Measurements from ENCODE around the gene CHST9. TPM values are rescaled to one million over a fixed set of nuclear protein-coding genes. Genes with fewer than 3 reads are reported as not detected.

CHST9 gene
- total RNA-seq, 1 experiment from 2014 or later = 3.5 TPM

DNA sequence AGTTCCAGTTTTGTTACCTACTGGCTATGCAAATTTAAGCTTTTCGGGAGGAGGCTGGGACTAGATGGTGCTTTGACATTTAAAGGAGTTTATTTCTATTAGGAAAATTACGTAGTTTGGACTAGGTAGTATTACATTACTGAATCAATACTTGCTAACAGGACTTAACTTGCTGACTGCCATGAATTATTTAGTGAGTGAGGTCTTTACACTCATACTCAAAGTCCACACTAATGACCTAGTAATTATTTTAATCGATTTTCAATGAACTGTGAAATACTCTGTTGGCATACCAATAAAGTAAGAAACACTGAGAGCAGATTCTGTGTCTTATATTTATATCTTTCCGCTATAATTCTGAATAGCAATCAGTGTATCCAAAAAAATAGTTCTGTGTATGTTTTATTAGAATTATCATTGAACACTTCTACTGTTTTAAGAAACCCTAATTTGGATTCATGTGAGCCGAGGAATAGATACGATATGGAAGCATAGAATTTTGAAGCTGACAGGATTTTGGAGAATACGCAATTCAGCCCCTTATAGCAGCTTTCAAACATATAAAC is 55.0 kb downstream of the CHST9 start:
- Mint-ChIP-seq H3K36me3 (ENCODE audit: insufficient read depth in 1 of 3, low read depth in 3 of 3) (peaks cover 0 to 4% (median 0%) of the 10 kb centered on the region in 3 experiments; a peak in 1 of 7 replicates), H3K4me3 (no peak overlapping the region), H3K4me1 (peaks cover 14 to 16% of the 10 kb centered on the region in 2 experiments), H3K27me3 (ENCODE audit: low read depth) (peaks cover 2% of the 10 kb centered on the region; the same call in 1 of the 2 replicates), H3K9me3 (no peaks in the 10 kb centered on the region), H3K27ac (no peak overlapping the region; a peak in 2 of 7 replicates)
- Histone ChIP-seq H2BK12ac (ENCODE audit: insufficient read length, low read depth, low read length) (no peak overlapping the region), H3K9ac (ENCODE audit: extremely low read depth, insufficient read length, low read length) (no peak overlapping the region), H4K5ac (ENCODE audit: insufficient read length, low read depth, low read length) (no peak overlapping the region), H3K4ac (ENCODE audit: low read depth, low read length) (no peak overlapping the region), H3K4me2 (ENCODE audit: insufficient read depth, insufficient read length, low read length) (no peak overlapping the region), H3K79me2 (ENCODE audit: insufficient read depth, low read length) (no peaks in the 10 kb centered on the region), H3K4me1 (ENCODE audit: insufficient read depth, low read length) (peaks cover 2% of the 10 kb centered on the region; the same call in 1 of the 2 replicates), H4K8ac (replicated peaks; ENCODE audit: insufficient read length, low read depth, low read length) (no peak overlapping the region), H3K14ac (ENCODE audit: insufficient read depth, low read length) (no peak overlapping the region), H2BK20ac (ENCODE audit: low read depth, low read length, poor library complexity, severe bottlenecking) (no peak overlapping the region), H2AK5ac (ENCODE audit: insufficient read length, low read length) (no peak overlapping the region), H3K18ac (ENCODE audit: insufficient read length, low read depth, low read length) (no peak overlapping the region), H3K9me3 (ENCODE audit: control insufficient read depth, low read depth, low read length) (no peaks in the 10 kb centered on the region), H3K27me3 (ENCODE audit: insufficient read depth, low read length) (no peaks in the 10 kb centered on the region), H3T11ph (ENCODE audit: low read length) (no peak overlapping the region), H2BK120ac (ENCODE audit: low read depth, low read length, poor library complexity, severe bottlenecking) (no peak overlapping the region), H3K56ac (ENCODE audit: insufficient read length, low read depth, low read length) (no peak overlapping the region), H4K91ac (ENCODE audit: insufficient read length, low read depth, low read length) (no peak overlapping the region), H3K23me2 (ENCODE audit: insufficient read length, low read depth, low read length, poor library complexity, severe bottlenecking) (no peaks in the 10 kb centered on the region), H2BK5ac (ENCODE audit: insufficient read length, low read length) (no peak overlapping the region), H2BK15ac (ENCODE audit: low read depth, low read length) (no peak overlapping the region), H3K23ac (ENCODE audit: insufficient read length, low read depth, low read length) (no peak overlapping the region), H3K79me1 (ENCODE audit: insufficient read depth, low read depth, low read length, poor library complexity, severe bottlenecking) (no peaks in the 10 kb centered on the region), H3K27ac (ENCODE audit: insufficient read length, low read depth, low read length) (no peak overlapping the region), H4K20me1 (ENCODE audit: control insufficient read depth, insufficient read depth, insufficient read length) (no peaks in the 10 kb centered on the region), H2AFZ (ENCODE audit: low read length) (no peak overlapping the region)
- no peak for DNase-seq
- TF ChIP-seq CTCF (conservative IDR thresholded peaks at IDR 0.05) = no peak
- no CpG with 5 or more reads among the region's 7 CpGs for WGBS (ENCODE audit: extremely low coverage, insufficient read length, low lambda C conversion rate)

All from H9 (cell line).